Endodermal cell (in vitro differentiated cells): ENCODE results near the gene OPHN1. TPM values are rescaled to one million over a fixed set of nuclear protein-coding genes. Genes with fewer than 3 reads are reported as not detected.

Source experiments
- DNase-seq: peaks from one replicate; pipeline ENCODE4 v3.0.0-alpha.2; 2017
- H3K27ac ChIP-seq: 2 replicates; pipeline ENCODE4 v1.5.1; 2013; ENCODE audit warnings: mild to moderate bottlenecking, low read depth, low read length, moderate library complexity
- H3K27me3 ChIP-seq: 2 replicates; pipeline ENCODE4 v1.6.1; 2013; ENCODE audit warnings: mild to moderate bottlenecking, low read length, moderate library complexity; ENCODE audit not compliant: insufficient read depth, control insufficient read depth, poor library complexity, severe bottlenecking
- H3K36me3 ChIP-seq: 2 replicates; pipeline ENCODE4 v1.7.0; 2013; ENCODE audit warnings: mild to moderate bottlenecking, low read length, moderate library complexity; ENCODE audit not compliant: control insufficient read depth, insufficient read depth
- H3K4me1 ChIP-seq: one replicate; pipeline ENCODE4 v1.7.0; 2013; ENCODE audit warnings: low read length; ENCODE audit not compliant: control insufficient read depth, insufficient read depth
- H3K4me3 ChIP-seq: 2 replicates; pipeline ENCODE4 v1.5.1; 2013; ENCODE audit warnings: mild to moderate bottlenecking, low read length, moderate library complexity
- H3K9ac ChIP-seq: 2 replicates; pipeline ENCODE4 v1.6.1; 2013; ENCODE audit warnings: mild to moderate bottlenecking, low read length, moderate library complexity; ENCODE audit not compliant: poor library complexity, severe bottlenecking; ENCODE audit errors: extremely low read depth
- H3K9me3 ChIP-seq: 2 replicates; pipeline ENCODE4 v1.6.1; 2013; ENCODE audit warnings: mild to moderate bottlenecking, low read length, moderate library complexity; ENCODE audit not compliant: control insufficient read depth
- H3K27ac Mint-ChIP-seq: 2 replicates; pipeline ENCODE4 v1.8.0; 2020; ENCODE audit warnings: mixed read lengths
- H3K27me3 Mint-ChIP-seq: 2 replicates; pipeline ENCODE4 v1.8.0; 2021; ENCODE audit warnings: mild to moderate bottlenecking, mixed read lengths; ENCODE audit not compliant: insufficient read depth
- H3K36me3 Mint-ChIP-seq: 2 replicates; pipeline ENCODE4 v1.8.0; 2020; ENCODE audit warnings: low read depth, mixed read lengths
- H3K4me1 Mint-ChIP-seq: 2 replicates; pipeline ENCODE4 v1.8.0; 2020; ENCODE audit warnings: mixed read lengths
- H3K4me3 Mint-ChIP-seq: 2 replicates; pipeline ENCODE4 v1.8.0; 2020; ENCODE audit warnings: mild to moderate bottlenecking, moderate library complexity, mixed read lengths
- H3K9me3 Mint-ChIP-seq: 2 replicates; pipeline ENCODE4 v1.8.0; 2020; ENCODE audit warnings: mild to moderate bottlenecking, mixed read lengths
- CTCF ChIP-seq: fragments of 200-600 bp; sonication (generic); conservative IDR thresholded peaks from 2 replicates; pipeline ENCODE4 v1.5.0; 2021; ENCODE audit warnings: antibody characterized with exemption, mild to moderate bottlenecking
- WGBS, 2 experiments: methylation state at CpG; one replicate each; pipeline versions ENCODE4 v1.1.5 to v1.1.7; 2013; ENCODE audit warnings: missing lambda C conversion rate in 2 of 2, mixed read lengths in 1 of 2; ENCODE audit not compliant: insufficient coverage in 1 of 2, insufficient read length in 1 of 2; 5-methylcytosine and 5-hydroxymethylcytosine counted together
- total RNA-seq, 2 donors: library from RNA; stranded (reverse); fragmentation: NEBNext Ultra II Directional in 1 of 2; extraction: Animal tissue kit (Norgen Biotek cat#: 25700) in 1 of 2; gene quantifications; 2 replicates in 1 of 2; 3 replicates in 1 of 2; pipeline ENCODE4 v1.2.1, GENCODE V29; 2021

Gene OPHN1
- total RNA-seq, 2 donors from 2014 or later = 2.9 to 5.0 TPM

- Histone ChIP-seq H3K4me1 (no peaks in the 10 kb centered on the region), H3K27ac (no peak overlapping the region), H3K4me3 (no peak overlapping the region), H3K36me3 (no peaks in the 10 kb centered on the region), H3K9me3 (no peaks in the 10 kb centered on the region), H3K27me3 (no peaks in the 10 kb centered on the region), H3K9ac (no peak overlapping the region)
- DNase-seq = no peak
- WGBS, 2 experiments = 94 to 100% methylated on average over 1 to 2 of the region's 2 CpGs
- no peaks in the 10 kb centered on the region for H3K4me1 Mint-ChIP-seq
- peaks cover 2% of the 10 kb centered on the region for H3K36me3 Mint-ChIP-seq
- TF ChIP-seq CTCF = no peak
- H3K27me3 Mint-ChIP-seq = no peaks in the 10 kb centered on the region
- no peak overlapping the region for H3K4me3 Mint-ChIP-seq
- H3K27ac Mint-ChIP-seq = no peak overlapping the region
- H3K9me3 Mint-ChIP-seq = peaks cover 29% of the 10 kb centered on the region
These were observed 242.5 kb downstream of the OPHN1 start for GRCh38 chrX:68190799-68191198.

GRCh38 chrX:68186552-68187262 lies 246.6 kb downstream of the OPHN1 start:
- Histone ChIP-seq H3K4me3 (no peak overlapping the region), H3K9ac (no peak overlapping the region), H3K27ac (no peak overlapping the region), H3K4me1 (no peaks in the 10 kb centered on the region), H3K36me3 (no peaks in the 10 kb centered on the region), H3K27me3 (no peaks in the 10 kb centered on the region), H3K9me3 (no peaks in the 10 kb centered on the region)
- Mint-ChIP-seq H3K9me3 (peaks cover 38% of the 10 kb centered on the region), H3K27me3 (no peaks in the 10 kb centered on the region), H3K4me3 (no peak overlapping the region), H3K4me1 (peaks cover 2% of the 10 kb centered on the region), H3K27ac (no peak overlapping the region), H3K36me3 (peaks cover 2% of the 10 kb centered on the region)
- TF ChIP-seq CTCF = no peak
- DNase-seq = no peak
- 92% methylated on average over 1 of the region's 2 CpGs; no CpG with 5 or more reads in 1 of the 2 experiments for whole genome bisulfite sequencing, 2 experiments

- Mint-ChIP-seq H3K27me3 (no peaks in the 10 kb centered on the region), H3K4me3 (no peak overlapping the region), H3K4me1 (peaks cover 2% of the 10 kb centered on the region), H3K36me3 (peaks cover 2% of the 10 kb centered on the region), H3K9me3 (peaks cover 37% of the 10 kb centered on the region), H3K27ac (no peak overlapping the region)
- Histone ChIP-seq H3K9ac (no peak overlapping the region), H3K9me3 (no peaks in the 10 kb centered on the region), H3K27ac (no peak overlapping the region), H3K4me3 (no peak overlapping the region), H3K27me3 (no peaks in the 10 kb centered on the region), H3K4me1 (no peaks in the 10 kb centered on the region), H3K36me3 (no peaks in the 10 kb centered on the region)
- no peak for TF ChIP-seq CTCF
- no peak for DNase-seq
- WGBS, 2 experiments = 100% methylated on average over 1 of the region's 1 CpG; no CpG with 5 or more reads in 1 of the 2 experiments
These were observed 248.1 kb downstream of the OPHN1 start for GRCh38 chrX:68185161-68185560.
